B cell (primary cell): ENCODE data around the gene MVB12A. TPM values are rescaled to one million over a fixed set of nuclear protein-coding genes. Genes with fewer than 3 reads are reported as not detected.

ENCODE experiments used
- ATAC-seq: fragments of 200-7000 bp; cut with Tn5 transposase; one replicate; pipeline ENCODE4 v1.10.0; 2021; ENCODE audit warnings: low read depth, mild to moderate bottlenecking, moderate number of reproducible peaks, moderate library complexity
- CTCF ChIA-PET: fragments of 350-600 bp; sonication (Branson Sonifier 250); formaldehyde crosslinking; loops from one replicate; lab custom pipeline; 2021; ENCODE audit warnings: antibody characterized with exemption, inconsistent platforms; lab: Charles Lee
- POLR2A ChIA-PET: fragments of 350-600 bp; sonication (Branson Sonifier 250); formaldehyde crosslinking; loops from one replicate; lab custom pipeline; 2021; ENCODE audit warnings: antibody characterized with exemption; lab: Charles Lee
- DNase-seq: peaks from one replicate; pipeline ENCODE4 v3.0.0; 2013
- H2AFZ ChIP-seq: 2 replicates; pipeline ENCODE4 v1.6.1; 2012; ENCODE audit warnings: mild to moderate bottlenecking, low read depth, low read length; ENCODE audit not compliant: insufficient read depth, poor library complexity, severe bottlenecking
- H3K27ac ChIP-seq, 2 donors: 1 replicate in 1 of 2; 2 replicates in 1 of 2; pipeline ENCODE4 v1.5.1; 2012 to 2013; ENCODE audit warnings: low read length in 2 of 2, mild to moderate bottlenecking in 2 of 2, moderate library complexity in 1 of 2
- H3K27me3 ChIP-seq, 4 experiments: fragments of 200-600 bp in 1 of 4; sonication (generic) in 1 of 4; replicated peaks in 1 of 4; 1 replicate in 2 of 4; 2 replicates in 2 of 4; pipeline versions ENCODE4 v1.6.1 to v1.7.0; 2013 to 2016; ENCODE audit warnings: low read length in 3 of 4, mild to moderate bottlenecking in 2 of 4, mixed read lengths in 1 of 4, moderate library complexity in 1 of 4; ENCODE audit not compliant: insufficient read depth in 4 of 4, control insufficient read depth in 3 of 4; ENCODE audit errors: control extremely low read depth in 1 of 4
- H3K36me3 ChIP-seq, 2 experiments: replicated peaks in 1 of 2; 1 replicate in 1 of 2; 2 replicates in 1 of 2; pipeline versions ENCODE4 v1.6.1 to v1.7.1; 2013; ENCODE audit warnings: low read length in 1 of 2; ENCODE audit not compliant: insufficient read depth in 2 of 2, control insufficient read depth in 1 of 2; ENCODE audit errors: control extremely low read depth in 1 of 2, extremely low read depth in 1 of 2
- H3K4me1 ChIP-seq, 2 donors: fragments of 200-600 bp in 1 of 2; sonication (generic) in 1 of 2; 1 replicate in 1 of 2; 2 replicates in 1 of 2; pipeline versions ENCODE4 v1.5.1 to v1.6.1; 2013 to 2017; ENCODE audit warnings: low read length in 2 of 2; ENCODE audit not compliant: control insufficient read depth in 2 of 2, insufficient read depth in 2 of 2
- H3K4me2 ChIP-seq: replicated peaks from 2 replicates; pipeline ENCODE3; 2012; ENCODE audit warnings: mild to moderate bottlenecking, low read depth, low read length; ENCODE audit not compliant: poor library complexity, severe bottlenecking
- H3K4me3 ChIP-seq, 5 experiments: fragments of 200-600 bp in 1 of 5; sonication (generic) in 1 of 5; 1 replicate in 3 of 5; 2 replicates in 2 of 5; pipeline versions ENCODE4 v1.5.1 to v1.7.0; 2011 to 2016; ENCODE audit warnings: low read length in 4 of 5, mild to moderate bottlenecking in 4 of 5, low read depth in 2 of 5, control low read depth in 1 of 5, moderate library complexity in 1 of 5; ENCODE audit not compliant: insufficient read depth in 1 of 5; ENCODE audit errors: control extremely low read depth in 1 of 5, extremely low read depth in 1 of 5
- H3K79me2 ChIP-seq: fragments of 200-600 bp; sonication (generic); one replicate; pipeline ENCODE4 v1.6.0; 2016; ENCODE audit warnings: low read length; ENCODE audit not compliant: control insufficient read depth, insufficient read depth
- H3K9ac ChIP-seq: fragments of 200-600 bp; sonication (generic); 2 replicates; pipeline ENCODE4 v1.6.1; 2017; ENCODE audit warnings: mild to moderate bottlenecking, low read length, moderate library complexity
- H3K9me3 ChIP-seq, 3 donors: one replicate each; pipeline versions ENCODE4 v1.6.1 to v1.7.1; 2013; ENCODE audit warnings: low read length in 2 of 3; ENCODE audit not compliant: control insufficient read depth in 2 of 3, insufficient read depth in 1 of 3; ENCODE audit errors: control extremely low read depth in 1 of 3
- H4K20me1 ChIP-seq: 2 replicates; pipeline ENCODE4 v1.6.0; 2012; ENCODE audit warnings: mild to moderate bottlenecking, low read length; ENCODE audit not compliant: insufficient read depth, control insufficient read depth, poor library complexity, severe bottlenecking
- H3K27ac Mint-ChIP-seq: one replicate; pipeline ENCODE4 v1.8.0; 2021; ENCODE audit warnings: mixed read lengths
- H3K27me3 Mint-ChIP-seq: one replicate; pipeline ENCODE4 v1.8.0; 2021; ENCODE audit warnings: mixed read lengths
- H3K4me1 Mint-ChIP-seq: one replicate; pipeline ENCODE4 v1.8.0; 2021; ENCODE audit warnings: mixed read lengths
- H3K4me3 Mint-ChIP-seq: one replicate; pipeline ENCODE4 v1.8.0; 2021; ENCODE audit warnings: mixed read lengths
- H3K9me3 Mint-ChIP-seq: one replicate; pipeline ENCODE4 v1.8.0; 2022; ENCODE audit warnings: mixed read lengths; ENCODE audit not compliant: insufficient read depth
- EZH2 ChIP-seq: IDR thresholded peaks from 2 replicates; pipeline ENCODE4 v1.6.1; 2012; ENCODE audit warnings: borderline replicate concordance, low read depth, mild to moderate bottlenecking, moderate library complexity, low read length; ENCODE audit not compliant: insufficient read depth, poor library complexity, severe bottlenecking
- WGBS: methylation state at CpG from one replicate; pipeline ENCODE4 v1.1.5; 2013; ENCODE audit warnings: missing lambda C conversion rate; ENCODE audit not compliant: insufficient coverage; 5-methylcytosine and 5-hydroxymethylcytosine counted together
- intact Hi-C: fragments of 100-400 bp; cut with micrococcal nuclease; formaldehyde crosslinking; loops from one replicate; pipeline ENCODE4 v1.10.0; 2022
- polyA plus RNA-seq: library from polyadenylated mRNA; depleted of rRNA; stranded (reverse); fragments of >200 nt; gene quantifications from 2 replicates; pipeline ENCODE4 v1.2.3, GENCODE V29; 2012
- total RNA-seq, 2 donors: library from RNA; stranded (reverse); fragments of 120-200 nt in 1 of 2; gene quantifications; 1 replicate in 1 of 2; 2 replicates in 1 of 2; pipeline versions ENCODE4 v1.2.3 to v1.2.4, GENCODE V29; 2013 to 2022
- TF ChIP-seq, protein P1 (sequence below): fragments of 200-600 bp; IDR thresholded peaks from one replicate; pipeline ENCODE4 v1.8.0; 2022; ENCODE audit warnings: antibody characterized with exemption, mild to moderate bottlenecking

The MVB12A gene
- total and polyA plus RNA-seq, 2 donors (not counting 1 experiment from before 2014, with no cell fraction given): 31.3 to 33.6 TPM

DNA sequence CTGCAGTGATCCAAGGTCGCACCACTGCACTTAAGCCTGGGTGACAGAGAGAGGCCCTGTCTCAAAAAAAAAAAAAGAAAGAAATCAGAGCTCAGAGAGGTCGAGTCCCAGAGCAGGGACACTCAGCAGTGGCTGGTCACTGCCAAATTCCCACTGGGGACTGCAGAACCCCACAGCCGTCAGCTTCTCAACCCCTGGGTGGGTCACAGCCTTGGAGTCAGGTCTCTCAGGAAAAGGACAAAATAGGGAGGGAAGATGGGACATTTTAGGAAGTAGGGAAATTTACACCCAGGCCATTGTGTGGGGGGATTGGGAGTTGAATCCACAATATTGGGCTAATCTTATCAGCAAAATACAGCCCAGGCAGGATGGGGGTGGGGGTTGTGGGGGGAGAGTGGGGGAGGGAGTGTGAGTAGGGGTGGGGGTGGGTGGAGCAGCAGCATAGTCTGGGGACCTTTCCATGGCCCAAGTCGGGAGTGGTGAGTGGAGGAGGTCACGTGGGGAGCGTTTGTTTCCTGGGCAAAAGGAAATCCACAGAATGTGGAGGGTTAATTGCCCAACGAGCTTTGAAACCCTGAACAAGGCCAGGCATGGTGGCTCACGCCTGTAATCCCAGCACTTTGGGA, 20.8 kb upstream of the MVB12A start:
- no peak overlapping the region for H3K4me2 ChIP-seq
- no peak overlapping the region for H3K27ac ChIP-seq
- Mint-ChIP-seq H3K4me1 (peaks cover 14% of the 10 kb centered on the region), H3K4me3 (no peak overlapping the region), H3K27ac (no peak overlapping the region), H3K9me3 (no peaks in the 10 kb centered on the region), H3K27me3 (no peaks in the 10 kb centered on the region)
- peaks cover 11% of the 10 kb centered on the region for H3K79me2 ChIP-seq
- H4K20me1 ChIP-seq: peaks cover 17% of the 10 kb centered on the region
- peaks cover 0 to 19% of the 10 kb centered on the region in 2 experiments for H3K36me3 ChIP-seq
- ATAC-seq (no peak), DNase-seq (no peak)
- no peaks in the 10 kb centered on the region for H3K27me3 ChIP-seq
- no peaks in the 10 kb centered on the region for H3K9me3 ChIP-seq
- intact Hi-C loops: no loop called here
- peaks cover 9 to 17% of the 10 kb centered on the region in 2 donors for H3K4me1 ChIP-seq
- no peak for TF ChIP-seq EZH2
- TF ChIP-seq, protein P1, sequence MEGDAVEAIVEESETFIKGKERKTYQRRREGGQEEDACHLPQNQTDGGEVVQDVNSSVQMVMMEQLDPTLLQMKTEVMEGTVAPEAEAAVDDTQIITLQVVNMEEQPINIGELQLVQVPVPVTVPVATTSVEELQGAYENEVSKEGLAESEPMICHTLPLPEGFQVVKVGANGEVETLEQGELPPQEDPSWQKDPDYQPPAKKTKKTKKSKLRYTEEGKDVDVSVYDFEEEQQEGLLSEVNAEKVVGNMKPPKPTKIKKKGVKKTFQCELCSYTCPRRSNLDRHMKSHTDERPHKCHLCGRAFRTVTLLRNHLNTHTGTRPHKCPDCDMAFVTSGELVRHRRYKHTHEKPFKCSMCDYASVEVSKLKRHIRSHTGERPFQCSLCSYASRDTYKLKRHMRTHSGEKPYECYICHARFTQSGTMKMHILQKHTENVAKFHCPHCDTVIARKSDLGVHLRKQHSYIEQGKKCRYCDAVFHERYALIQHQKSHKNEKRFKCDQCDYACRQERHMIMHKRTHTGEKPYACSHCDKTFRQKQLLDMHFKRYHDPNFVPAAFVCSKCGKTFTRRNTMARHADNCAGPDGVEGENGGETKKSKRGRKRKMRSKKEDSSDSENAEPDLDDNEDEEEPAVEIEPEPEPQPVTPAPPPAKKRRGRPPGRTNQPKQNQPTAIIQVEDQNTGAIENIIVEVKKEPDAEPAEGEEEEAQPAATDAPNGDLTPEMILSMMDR: no peak
- ChIA-PET CTCF (interaction anchor here (1.7 kb wide), 1 partner anchor 10 kb away, joined by 7 read pairs; no protein-coding TSS in a partner anchor), POLR2A (no interaction called here)
- WGBS: 77% methylated on average over 8 of the region's 8 CpGs
- H2AFZ ChIP-seq: no peak overlapping the region
- no peak overlapping the region for H3K9ac ChIP-seq
- H3K4me3 ChIP-seq: no peak overlapping the region

DNA sequence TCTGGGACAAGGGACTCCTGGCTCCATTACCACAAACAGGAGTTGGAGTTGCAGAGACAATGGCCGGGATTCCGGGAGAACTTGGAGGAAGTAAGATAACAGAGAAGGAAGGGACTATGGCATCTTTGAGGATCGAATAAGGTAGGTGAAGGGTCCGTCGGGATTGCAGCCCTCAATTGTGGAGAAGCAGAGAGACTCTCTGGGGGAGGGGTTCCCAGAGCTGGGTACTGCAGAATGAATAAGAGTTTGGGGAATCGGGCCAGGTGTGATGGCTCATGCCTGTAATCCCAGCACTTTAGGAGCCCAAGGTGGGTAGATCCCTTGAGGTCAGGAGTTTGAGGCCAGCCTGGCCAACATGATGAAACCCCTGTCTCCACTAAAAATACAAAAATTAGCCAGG, 18.2 kb upstream of the MVB12A start:
- peaks cover 24% of the 10 kb centered on the region for H4K20me1 ChIP-seq
- Mint-ChIP-seq H3K27me3 (no peaks in the 10 kb centered on the region), H3K4me3 (no peak overlapping the region), H3K4me1 (peaks cover 27% of the 10 kb centered on the region), H3K9me3 (no peaks in the 10 kb centered on the region), H3K27ac (no peak overlapping the region)
- intact Hi-C loops: loop anchor here (10.0 kb wide), 1 partner anchor 153 kb away; the partner anchor contains the start of gene COLGALT1
- H3K27me3 ChIP-seq: no peaks in the 10 kb centered on the region
- H3K27ac ChIP-seq: no peak overlapping the region
- H3K79me2 ChIP-seq: peaks cover 35% of the 10 kb centered on the region
- H3K4me1 ChIP-seq: peaks cover 20 to 33% of the 10 kb centered on the region in 2 donors
- H3K4me2 ChIP-seq: no peak overlapping the region
- ChIA-PET POLR2A (no interaction called here), CTCF (interaction anchor here (0.6 kb wide), 1 partner anchor 56 kb away, joined by 3 read pairs; no protein-coding TSS in a partner anchor)
- ATAC-seq (no peak), DNase-seq (no peak)
- H3K36me3 ChIP-seq: peaks cover 0 to 19% of the 10 kb centered on the region in 2 experiments
- WGBS: 88% methylated on average over 5 of the region's 6 CpGs
- no peak overlapping the region for H3K4me3 ChIP-seq
- H2AFZ ChIP-seq: no peak overlapping the region
- no peaks in the 10 kb centered on the region for H3K9me3 ChIP-seq
- H3K9ac ChIP-seq: no peak overlapping the region
- no peak for TF ChIP-seq EZH2
- TF ChIP-seq, protein P1: no peak
